Right ventricle myocardium superior (tissue), 1 donor: ENCODE data around the gene MMS19. TPM values are rescaled to one million over a fixed set of nuclear protein-coding genes. Genes with fewer than 3 reads are reported as not detected.

Experiments
- ATAC-seq: fragments of 200-7000 bp; cut with Tn5 transposase; one replicate; pipeline ENCODE4 v1.9.1; 2020; ENCODE audit warnings: mild to moderate bottlenecking; ENCODE audit not compliant: poor library complexity
- DNase-seq: peaks from one replicate; pipeline ENCODE4 v3.0.0-alpha.2; 2020
- intact Hi-C: fragments of 100-400 bp; cut with DNase I; formaldehyde crosslinking; loops from one replicate; pipeline ENCODE4 v1.11.2; 2022
- long read RNA-seq: library from polyadenylated mRNA; unstranded; transcript quantifications from one replicate; pipeline ENCODE4 v2.0.0, GENCODE V29; 2021
- total RNA-seq: library from RNA; stranded (reverse); fragmentation: NEBNext Ultra II Directional; extraction: Animal tissue kit (Norgen Biotek cat#: 25700); gene quantifications from one replicate; pipeline ENCODE4 v1.2.1, GENCODE V29; 2021
- donor health status: DM: no; HTN: yes; CAD: no; lungs with severe emphysema.

The MMS19 gene, protein sequence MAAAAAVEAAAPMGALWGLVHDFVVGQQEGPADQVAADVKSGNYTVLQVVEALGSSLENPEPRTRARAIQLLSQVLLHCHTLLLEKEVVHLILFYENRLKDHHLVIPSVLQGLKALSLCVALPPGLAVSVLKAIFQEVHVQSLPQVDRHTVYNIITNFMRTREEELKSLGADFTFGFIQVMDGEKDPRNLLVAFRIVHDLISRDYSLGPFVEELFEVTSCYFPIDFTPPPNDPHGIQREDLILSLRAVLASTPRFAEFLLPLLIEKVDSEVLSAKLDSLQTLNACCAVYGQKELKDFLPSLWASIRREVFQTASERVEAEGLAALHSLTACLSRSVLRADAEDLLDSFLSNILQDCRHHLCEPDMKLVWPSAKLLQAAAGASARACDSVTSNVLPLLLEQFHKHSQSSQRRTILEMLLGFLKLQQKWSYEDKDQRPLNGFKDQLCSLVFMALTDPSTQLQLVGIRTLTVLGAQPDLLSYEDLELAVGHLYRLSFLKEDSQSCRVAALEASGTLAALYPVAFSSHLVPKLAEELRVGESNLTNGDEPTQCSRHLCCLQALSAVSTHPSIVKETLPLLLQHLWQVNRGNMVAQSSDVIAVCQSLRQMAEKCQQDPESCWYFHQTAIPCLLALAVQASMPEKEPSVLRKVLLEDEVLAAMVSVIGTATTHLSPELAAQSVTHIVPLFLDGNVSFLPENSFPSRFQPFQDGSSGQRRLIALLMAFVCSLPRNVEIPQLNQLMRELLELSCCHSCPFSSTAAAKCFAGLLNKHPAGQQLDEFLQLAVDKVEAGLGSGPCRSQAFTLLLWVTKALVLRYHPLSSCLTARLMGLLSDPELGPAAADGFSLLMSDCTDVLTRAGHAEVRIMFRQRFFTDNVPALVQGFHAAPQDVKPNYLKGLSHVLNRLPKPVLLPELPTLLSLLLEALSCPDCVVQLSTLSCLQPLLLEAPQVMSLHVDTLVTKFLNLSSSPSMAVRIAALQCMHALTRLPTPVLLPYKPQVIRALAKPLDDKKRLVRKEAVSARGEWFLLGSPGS
- total RNA-seq, result 34.0 TPM
- long read RNA-seq, transcript MMS19-209 (31 exons, 3,797 nt), result major isoform, 13 of 55 reads
- long read RNA-seq, partial matches to known transcripts, result 18 of 55 reads
- long read RNA-seq, other reads (novel, unspliced or antisense), result 23 of 55 reads

GRCh38 chr10:97498076-97498840, at the start of gene MMS19:
Gene MMS19, minus strand, starts transcription at chr10:97498422. Its CDS starts 38 bp downstream, at chr10:97498384.
- intact Hi-C loops, result no loop called here
- peak; percentile 92 for ATAC-seq
- peak; percentile 100 for DNase-seq

- ATAC-seq (peak; percentile 66), DNase-seq (no peak)
- intact Hi-C loops, result no loop called here
These were observed 49.7 kb upstream of the MMS19 start for GRCh38 chr10:97547962-97548361.

DNA sequence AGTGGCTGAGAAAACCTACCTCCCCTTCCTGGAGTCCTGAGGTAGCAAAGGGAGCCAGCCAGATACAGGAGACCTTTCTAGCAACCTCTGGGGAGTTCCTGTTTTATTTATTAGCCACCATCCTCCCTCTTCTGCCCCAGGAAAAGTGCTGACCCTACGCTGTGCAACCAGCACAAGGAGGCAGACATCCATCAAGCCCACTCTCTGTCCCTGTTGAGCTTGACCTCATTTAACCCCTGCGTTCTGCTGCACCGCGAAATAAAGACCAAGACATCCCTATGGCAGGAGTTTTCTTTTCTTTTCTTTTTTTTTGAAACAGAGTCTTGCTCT, 49.0 kb upstream of the MMS19 start:
- no peak for ATAC-seq
- intact Hi-C loops, result no loop called here
- DNase-seq, result no peak

DNA sequence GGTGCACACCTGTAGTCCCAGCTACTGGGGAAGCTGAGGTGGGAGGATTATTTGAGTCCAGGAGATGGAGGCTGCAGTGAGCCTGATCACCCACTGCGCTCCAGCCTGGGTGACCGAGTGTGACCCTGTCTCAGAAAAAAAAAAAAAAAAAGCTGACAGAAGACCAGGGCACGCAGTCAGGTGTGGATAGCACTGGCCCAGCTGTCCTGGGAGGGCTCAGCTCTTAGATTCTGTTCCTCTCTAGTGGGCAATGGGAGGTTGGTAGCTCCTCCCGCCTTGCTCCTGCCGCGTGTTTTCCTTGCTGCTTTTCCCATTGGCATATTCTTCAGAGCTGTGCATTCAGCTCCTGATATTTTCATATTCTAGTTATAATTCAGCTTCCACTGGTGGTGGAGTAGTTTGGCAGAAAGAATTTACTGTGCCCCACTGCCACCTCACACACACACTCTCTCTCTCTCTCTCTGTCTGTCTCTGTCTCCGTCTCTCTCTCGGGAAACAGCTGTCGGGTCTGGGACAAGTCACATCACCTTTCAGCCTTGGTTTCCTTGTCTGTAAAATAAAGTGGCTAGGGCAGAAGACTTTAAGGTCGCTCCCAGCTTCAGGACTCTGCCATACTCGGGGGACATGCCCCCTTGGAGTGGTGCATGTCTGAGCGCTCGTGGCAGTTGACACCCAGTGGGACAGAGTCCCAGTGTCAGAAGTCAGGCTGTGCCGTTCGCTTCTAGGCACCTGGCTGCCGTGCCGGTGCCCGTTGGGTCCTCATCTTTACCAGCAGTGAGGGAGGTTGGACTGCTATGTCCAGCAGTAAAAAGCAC, 48.4 kb upstream of the MMS19 start:
- ATAC-seq (no peak), DNase-seq (no peak)
- intact Hi-C loops, result no loop called here

DNA sequence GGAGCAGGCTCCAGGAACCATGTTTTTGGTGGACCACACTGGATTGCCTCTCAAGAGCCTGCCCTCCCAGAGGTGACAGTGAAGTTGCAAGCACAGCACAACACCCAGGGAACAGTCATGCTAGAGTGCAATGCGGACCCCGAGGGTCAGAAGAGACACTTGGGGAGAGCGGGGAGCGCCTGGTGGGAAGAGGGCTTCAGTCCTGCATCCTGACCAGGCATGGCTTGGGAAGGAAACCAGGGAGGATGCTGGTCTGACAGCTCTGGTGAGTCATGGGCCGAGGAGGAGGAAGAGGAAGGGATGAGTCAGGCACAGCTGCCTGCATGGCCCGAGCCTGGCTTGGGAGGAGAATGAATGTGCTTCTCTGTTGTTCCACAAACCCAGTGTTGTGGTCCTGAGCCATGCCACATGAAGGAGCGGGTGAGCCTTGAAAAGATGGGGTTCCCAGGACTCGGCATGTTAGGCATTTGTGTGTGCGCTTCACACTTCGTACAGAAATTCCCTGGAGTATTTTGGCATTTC, 44.9 kb upstream of the MMS19 start:
- ATAC-seq, result peak; percentile 83
- DNase-seq, result peak; percentile 81
- intact Hi-C loops, result no loop called here

DNA sequence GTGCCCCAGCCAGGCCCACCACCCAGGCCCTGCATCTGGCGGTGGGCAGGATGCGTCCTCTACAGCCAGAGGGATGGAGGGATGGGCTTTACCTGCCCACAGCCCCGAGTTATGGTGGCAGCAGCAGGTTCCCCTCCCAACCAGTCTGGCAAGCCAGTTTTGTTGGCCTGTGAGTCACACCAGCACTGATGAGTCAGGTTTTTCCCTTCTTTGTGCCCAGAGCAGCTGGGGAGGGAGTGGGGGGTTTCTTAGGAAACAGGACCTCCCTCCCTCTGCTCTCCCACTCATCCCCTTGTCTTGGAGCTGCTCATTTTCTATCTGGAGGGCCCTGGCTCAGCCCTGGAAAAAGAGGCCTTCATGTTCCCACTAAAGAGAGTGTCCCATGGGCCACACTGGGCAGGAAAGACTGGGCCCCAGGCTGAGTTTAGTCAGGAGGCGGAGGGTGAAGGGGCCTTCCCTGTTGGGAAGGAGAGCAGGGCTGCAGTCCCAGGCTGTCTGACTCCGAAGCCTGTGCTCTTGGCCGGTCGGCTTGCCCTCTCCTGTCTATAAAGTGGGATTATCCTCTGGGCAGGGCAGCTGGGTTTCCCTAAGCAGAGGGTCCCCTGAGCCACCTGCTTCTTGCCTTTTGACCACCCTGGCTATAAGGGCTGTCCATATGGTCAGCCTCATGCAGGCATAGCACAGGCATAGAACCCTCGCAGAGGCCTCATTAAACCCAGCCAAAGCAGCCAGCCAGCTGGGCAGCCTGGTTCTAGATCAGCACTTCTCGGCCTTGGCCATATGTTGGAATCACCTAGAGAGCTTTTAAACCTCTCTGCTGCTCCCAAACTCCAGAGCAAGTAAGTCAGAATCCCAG, 44.2 kb upstream of the MMS19 start:
- intact Hi-C loops, result no loop called here
- DNase-seq (peak; percentile 78), ATAC-seq (peak; percentile 77)

DNA sequence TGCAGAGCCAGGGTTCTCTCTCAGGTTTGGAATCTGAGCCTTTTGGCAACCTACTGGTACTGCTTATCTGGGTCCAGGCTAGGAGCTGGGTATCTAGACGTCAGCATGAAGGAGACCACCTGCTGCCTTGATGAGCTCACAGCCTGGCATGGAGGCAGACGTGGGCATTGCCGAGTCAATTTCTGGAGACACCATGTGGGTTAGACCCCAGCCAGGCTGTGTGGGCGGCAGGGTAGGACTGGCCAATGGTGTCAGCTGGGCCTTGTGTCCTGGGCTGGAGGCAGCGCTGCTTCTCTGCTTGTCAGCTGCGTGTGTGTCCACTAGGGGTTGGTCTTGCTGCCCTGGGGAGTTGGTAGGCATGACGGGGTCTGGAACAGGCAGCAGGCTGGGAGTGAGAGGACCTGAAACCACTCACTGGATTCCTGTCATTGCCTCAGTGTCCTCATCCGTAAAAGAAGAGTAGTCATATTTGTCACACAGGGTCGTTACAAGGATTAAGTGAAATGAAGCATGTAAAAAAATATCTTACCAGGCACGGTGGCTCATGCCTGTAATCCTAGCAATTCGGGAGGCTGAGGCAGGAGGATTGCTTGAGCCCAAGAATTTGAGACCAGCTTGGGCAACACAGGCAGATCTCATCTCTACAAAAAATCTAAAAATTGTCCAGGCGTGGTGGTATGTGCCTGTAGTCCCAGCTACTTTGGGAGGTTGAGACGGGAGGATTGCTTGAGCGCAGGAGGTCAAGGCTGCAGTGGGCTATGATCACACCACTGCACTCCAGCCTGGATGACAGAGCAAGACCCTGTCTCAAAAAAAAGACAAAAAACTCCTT, 42.7 kb upstream of the MMS19 start:
- ATAC-seq (no peak), DNase-seq (no peak)
- intact Hi-C loops, result no loop called here

GRCh38 chr10:97539523-97540200, 41.4 kb upstream of the MMS19 start:
- ATAC-seq, result peak; percentile 19
- intact Hi-C loops, result no loop called here
- no peak for DNase-seq

- DNase-seq (no peak), ATAC-seq (no peak)
- intact Hi-C loops, result no loop called here
These were observed 40.6 kb upstream of the MMS19 start for GRCh38 chr10:97538839-97539238.

DNA sequence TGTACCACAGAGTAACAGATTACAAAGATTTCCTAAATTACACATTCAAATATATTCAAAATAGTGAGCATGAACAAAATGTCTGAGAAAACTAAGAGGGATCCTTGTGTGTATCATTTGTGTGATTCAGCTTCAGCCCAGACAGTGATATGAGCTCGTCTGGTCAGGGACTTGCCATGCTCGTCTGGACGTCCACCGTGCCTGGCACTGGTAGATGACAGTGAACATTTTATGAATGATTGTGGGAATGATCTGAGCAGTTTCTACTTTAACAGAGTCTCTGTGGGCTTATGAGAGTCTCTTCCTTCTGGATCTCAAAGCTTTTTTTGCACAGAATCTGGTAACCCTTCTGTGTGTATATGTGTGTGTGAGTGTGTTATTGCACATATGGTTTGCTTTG, 40.2 kb upstream of the MMS19 start:
- intact Hi-C loops, result no loop called here
- DNase-seq (no peak), ATAC-seq (no peak)

GRCh38 chr10:97537186-97537869, 39.1 kb upstream of the MMS19 start:
- no peak for ATAC-seq
- DNase-seq, result no peak
- intact Hi-C loops, result no loop called here

DNA sequence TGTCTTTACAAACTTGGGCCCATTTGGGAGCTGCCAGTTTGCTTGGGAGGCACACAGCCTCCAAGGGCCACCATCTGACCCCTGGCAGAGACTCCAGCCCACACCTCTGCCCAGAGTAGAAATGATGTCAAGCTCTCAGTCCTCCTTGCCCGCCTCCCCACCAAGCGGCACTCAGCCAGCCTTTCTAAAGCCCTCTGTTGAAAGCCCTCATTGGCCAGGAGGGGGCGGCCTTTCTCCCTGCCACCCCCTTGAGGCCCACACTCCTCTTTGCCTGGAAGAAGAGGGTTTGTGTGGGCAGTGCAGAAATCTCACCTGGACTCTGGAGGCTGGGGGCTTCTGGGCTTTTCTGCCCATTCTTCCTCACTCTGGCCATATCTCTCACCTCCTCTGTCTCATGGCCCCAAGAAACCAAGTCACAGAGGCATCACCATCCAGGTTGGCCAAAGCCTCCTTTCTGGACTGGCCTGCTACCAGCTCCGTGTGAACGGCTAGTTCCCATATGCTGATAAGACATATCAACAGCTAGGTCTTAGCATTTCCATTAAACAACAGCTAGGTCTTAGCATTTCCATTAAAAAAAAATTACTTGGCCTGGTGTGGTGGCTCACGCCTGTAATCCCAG, 36.6 kb upstream of the MMS19 start:
- intact Hi-C loops, result no loop called here
- no peak for DNase-seq
- ATAC-seq, result no peak

DNA sequence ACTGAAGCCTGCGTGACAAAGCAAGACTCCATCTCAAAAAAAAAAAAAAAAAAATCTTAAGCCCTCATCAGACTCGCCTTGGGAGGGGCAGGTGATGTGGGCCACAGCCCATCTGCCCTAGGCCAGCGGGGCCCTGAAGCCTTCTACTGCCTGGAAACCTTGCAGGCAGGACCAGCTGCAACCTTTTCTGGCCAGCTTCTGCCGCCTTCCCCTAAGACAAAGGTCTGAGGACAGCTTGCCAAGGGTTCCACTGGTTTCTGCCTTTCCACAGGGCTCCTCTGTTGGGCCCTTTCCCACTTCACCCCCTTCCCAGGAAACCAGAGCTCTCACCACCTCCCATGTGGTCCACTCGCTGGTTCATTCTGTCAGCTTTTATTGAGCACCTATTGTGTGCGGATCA, 35.7 kb upstream of the MMS19 start:
- intact Hi-C loops, result no loop called here
- ATAC-seq (no peak), DNase-seq (no peak)

DNA sequence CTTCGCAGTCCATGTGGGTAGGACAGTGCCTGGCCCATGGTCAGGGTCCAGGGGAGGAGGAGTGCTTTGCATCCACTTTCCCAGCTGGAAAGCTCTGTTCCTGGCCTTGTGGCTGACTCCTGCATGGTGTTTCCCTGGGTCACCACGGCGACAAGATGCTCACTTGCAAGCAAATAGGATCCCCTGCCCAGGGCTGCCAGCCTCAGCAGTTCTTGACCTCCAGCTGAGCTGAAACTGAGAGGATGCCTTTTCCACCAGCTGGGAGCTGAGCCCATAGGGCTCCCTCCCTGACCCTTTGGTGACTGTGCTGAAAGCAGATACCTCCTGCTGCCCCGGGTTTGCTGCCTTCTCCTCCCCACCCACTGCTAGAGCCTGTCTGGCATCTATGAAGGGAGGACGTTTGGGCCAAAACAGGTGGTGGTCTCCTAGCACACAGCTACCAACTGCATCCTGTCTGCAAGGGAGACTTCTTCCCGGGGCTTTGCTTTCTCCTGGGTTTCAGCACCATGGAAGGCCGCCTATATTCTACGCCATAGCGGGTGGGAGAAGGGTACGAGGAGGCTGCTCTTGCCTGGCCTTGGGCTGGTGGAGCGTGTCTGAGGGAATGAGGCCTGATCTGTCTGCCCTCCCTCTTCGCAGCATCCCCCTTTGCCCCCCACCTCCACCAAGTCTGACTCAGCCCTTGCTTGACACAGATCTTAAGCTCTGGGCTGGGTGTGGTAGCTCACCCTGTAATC, 34.9 kb upstream of the MMS19 start:
- DNase-seq (no peak), ATAC-seq (no peak)
- intact Hi-C loops, result no loop called here
